Embryonic facial prominence (tissue), 1 donor: Measurements from ENCODE around the gene FKBP14.

Experiments used
- DNase-seq: peaks from one replicate; pipeline ENCODE4 v3.0.0-alpha.2; 2016; ENCODE audit errors: extremely low spot score

Gene FKBP14

DNA sequence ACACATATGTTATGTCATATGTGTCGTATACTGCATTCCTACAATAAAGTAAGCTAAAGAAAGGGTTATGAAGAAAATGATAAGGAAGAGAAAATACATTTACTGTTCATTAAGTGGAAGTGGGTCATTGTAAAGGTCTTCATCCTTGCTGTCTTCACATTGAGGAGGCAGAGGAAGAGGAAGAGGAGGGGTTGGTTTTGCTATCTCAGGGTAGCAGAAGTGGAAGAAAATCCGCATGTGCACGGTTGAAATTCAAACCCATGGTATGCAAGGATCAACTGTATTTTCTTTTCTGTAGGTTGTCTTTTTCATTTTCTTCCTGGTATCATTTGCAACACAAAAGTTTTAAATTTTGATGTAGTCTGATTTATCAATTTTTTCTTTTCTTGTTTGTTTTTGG is 8.0 kb upstream of the FKBP14 start:
- DNase-seq, result no peak

DNA sequence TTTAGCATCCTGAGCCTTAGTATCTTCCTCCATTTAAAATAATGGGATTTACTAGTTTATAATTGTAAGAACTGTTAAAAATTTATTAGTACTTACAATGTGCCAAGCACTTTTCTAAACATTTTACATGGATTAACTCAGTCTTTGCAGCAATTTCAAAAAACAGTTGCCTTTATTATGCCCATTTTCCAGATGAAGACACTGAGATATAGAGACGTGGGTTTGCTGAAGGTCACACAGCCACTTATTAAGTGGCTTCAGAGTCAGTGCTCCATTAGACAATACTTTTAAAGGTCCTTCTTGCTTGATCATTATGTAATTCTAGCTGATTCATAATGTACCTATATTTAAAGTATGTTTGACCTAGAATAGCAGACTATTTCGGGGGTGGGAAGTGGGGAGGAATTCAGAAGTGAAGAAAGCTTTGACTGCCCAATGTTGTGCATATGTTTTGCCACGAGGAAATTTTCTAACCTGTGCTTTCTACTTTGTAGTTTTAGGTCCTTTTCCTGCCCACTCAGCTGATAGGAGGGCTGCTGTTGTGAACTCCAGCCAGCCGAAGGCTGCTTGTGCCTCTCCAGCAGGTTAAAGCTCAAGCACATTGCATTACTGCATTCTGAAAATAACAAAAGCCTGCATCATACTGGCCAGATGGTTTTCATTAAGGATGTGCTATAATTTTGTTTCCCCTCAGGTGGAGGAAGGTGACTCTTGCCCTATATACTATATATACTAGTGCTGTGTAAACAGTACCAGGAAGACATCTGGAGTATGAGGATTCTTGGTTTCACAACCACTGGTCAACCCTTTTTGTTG is 6.0 kb upstream of the FKBP14 start:
- DNase-seq, result no peak

- DNase-seq, result no peak
Measured at GRCh38 chr7:30029696-30030095, 3.2 kb upstream of the FKBP14 start.

DNA sequence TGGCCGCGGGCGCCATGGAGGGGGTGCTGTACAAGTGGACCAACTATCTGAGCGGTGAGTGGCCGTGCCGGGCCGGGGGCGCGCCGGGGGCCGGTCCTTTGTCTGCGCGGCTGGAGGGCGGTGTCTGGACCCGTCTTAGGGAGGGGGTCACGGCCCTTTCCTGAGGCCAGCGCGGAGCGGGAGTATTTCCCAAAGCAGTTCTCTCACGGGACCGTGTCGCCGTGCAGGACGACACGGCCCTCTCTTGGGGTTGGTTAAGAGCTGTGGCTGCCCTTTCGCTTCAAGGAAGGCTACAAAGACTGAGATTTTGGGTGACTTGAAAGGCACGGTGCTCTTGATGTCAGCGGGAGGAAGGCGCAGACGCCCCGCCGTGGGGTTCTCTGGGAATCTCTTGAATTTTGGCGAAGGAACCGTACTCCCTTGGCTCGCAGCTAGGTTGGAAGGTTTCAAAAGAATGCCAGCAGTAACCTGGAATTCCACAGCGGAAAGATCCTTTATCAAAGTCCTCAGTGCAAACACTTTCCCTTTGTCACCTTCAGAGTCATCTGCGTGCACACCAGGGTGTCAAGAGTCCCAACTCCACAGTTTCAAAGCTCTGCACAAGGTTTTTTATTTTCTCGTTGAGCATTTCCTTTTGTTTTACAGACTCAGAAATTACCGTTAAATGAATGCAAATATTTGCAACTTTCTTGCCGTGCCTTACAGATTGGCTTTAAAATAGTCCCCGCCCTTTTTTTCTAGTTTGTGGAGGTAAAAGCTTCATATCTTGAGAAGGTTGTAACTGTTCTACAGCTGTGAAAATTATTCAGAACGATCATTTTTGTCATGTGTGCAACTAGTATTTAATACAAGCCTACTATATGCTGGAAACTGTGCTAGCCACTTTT is 2.5 kb upstream of the FKBP14 start:
- DNase-seq, result no peak

GRCh38 chr7:30028216-30028748 is 1.8 kb upstream of the FKBP14 start, which contains the start of gene PLEKHA8:
TSS of gene PLEKHA8 (plus strand) at chr7:30028412. CDS start at chr7:30028763, 351 bp downstream.
- DNase-seq, result peak; percentile 44

DNA sequence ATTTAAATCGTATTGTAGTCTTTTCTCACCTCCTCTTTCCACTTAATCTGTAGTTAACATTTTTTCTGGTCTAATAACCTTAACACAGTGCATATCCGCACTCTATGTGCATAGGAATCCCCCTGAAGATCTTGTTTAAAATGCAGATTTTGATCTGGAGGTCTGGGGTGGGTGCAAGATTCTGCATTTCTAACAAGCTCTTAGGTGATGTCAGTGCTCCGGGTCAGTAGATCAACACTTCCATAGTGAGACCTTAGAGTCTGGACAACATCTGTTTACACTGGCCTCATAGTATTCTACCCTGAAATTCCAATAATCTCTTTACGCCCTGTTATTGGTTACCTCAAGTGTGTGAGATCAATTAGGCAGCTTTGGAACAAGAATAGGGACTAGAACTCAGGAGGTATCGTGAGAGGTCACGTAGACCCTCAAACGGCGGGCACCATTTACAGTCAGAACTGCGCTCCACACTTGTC is 1.3 kb upstream of the FKBP14 start:
- DNase-seq, result no peak

DNA sequence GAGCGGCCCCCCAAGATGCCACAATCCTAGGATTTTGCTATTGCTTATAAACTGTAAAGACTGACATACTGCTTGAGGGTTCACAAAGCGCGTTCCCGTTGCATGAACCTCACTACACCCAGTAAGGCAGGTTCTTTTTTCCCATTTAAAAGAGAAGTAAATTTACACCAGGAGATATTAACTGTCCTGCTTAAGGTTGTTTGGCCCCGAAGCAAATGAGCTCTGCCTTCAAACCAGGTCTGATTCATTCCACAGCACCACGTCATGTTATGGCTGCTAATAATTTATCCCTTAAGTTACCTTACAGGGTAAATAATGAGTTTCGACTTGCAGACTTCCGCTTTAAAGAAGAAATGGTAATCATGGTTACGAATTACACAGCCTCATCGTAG is 559 bp upstream of the FKBP14 start:
- DNase-seq, result no peak

- DNase-seq, result no peak
Measured at GRCh38 chr7:30023524-30023923, 3.0 kb downstream of the FKBP14 start.

- DNase-seq, result no peak
Measured at GRCh38 chr7:30022991-30023390, 3.5 kb downstream of the FKBP14 start.

DNA sequence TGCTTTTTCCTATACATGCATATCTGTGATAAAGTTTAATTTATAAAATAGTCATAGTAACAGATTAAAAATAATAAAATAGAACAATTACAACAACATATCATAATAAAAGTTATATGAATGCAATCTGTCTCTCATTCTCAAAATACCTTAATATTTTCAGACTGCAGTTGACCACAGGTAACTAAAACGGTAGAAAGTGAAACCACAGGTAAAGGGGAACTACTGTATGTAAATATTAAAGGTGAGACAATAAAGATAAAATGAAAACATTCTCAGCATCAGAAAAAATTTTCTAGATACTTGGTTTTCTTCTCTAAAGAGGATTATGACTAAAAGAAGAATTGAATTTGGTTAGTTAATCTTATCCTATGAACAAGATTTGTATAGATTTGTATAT is 6.0 kb downstream of the FKBP14 start:
- DNase-seq, result no peak

GRCh38 chr7:30019960-30020359 is 6.5 kb downstream of the FKBP14 start:
- no peak for DNase-seq

- DNase-seq, result no peak
Measured at GRCh38 chr7:30019387-30019786, 7.1 kb downstream of the FKBP14 start.

GRCh38 chr7:30018451-30018850 is 8.1 kb downstream of the FKBP14 start:
- DNase-seq, result no peak

DNA sequence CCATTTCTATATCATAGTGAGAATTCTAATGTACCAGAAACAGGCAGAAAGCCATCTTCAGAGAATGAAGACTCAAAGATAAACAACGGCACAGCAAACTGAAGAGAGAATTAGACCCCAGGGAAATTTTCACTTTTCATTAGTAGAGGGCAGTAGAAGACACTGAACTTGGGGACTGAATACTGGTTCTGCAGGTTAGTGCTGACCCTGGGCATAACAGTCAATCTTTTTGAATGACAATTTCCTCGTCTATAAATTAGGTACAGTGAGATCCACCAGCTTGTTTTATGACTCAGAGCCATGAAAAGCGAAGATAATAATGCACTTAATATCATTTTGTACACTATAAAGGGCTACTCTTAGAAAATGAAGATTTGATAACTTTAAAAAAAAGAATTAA is 13.7 kb downstream of the FKBP14 start:
- no peak for DNase-seq

DNA sequence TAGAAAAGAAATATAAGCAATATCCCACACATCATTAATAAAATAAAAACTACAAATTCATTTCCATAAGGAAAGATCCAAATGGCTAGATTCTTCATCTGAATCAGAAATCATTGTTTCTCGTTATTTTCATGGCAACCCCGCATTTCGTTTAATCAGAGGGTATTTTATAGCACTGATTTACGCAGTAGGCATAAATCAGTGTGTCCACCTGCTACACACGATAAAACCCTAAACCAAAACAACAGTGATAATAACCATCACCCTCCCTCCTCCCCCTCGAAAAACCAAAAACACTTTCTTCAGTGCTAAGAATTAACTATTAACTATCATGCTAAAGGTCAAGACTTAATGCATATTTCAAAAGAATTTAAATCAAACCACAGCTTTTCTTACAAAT is 16.5 kb downstream of the FKBP14 start:
- no peak for DNase-seq

DNA sequence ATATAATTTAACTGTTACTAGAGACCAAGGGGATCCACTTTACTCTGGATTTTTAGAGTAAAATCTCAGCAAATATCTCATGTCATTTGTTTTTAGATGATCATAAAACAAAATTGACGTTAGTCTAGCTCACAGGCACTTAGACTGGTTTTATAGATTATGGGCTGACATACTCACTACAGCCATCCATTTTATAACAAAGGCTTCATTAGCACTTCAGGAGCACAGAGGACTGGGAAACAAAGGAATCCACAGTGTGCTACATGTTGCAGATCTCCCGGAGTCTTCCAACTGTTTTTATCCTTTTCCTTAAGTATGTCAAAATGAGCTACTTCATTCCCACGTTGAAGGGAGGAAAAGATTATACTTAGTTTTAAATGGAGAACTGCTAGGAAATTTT is 21.0 kb downstream of the FKBP14 start:
- DNase-seq, result no peak

GRCh38 chr7:30003098-30003497 is 23.4 kb downstream of the FKBP14 start:
- DNase-seq, result no peak

GRCh38 chr7:30001998-30002397 is 24.5 kb downstream of the FKBP14 start:
- DNase-seq, result no peak

GRCh38 chr7:29998489-29998888 is 28.0 kb downstream of the FKBP14 start:
- DNase-seq, result no peak

DNA sequence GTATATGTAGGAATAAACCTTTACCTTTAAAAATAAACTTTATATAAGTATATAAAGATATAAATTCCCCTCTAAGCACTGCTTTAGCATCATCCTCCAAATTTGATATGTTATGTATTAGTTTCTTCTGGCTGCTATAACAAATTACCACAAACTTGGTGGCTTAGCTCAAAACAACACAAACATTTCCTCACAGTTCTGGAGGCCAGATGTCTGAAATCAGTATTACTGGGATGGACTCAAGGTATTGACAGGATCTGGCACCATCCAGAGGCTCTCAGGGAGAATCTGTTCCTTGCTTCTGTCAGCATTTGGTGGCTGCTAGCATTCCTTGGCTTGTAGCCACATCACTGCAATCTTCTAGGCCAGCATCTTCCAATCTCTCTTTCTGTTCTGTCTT is 30.2 kb downstream of the FKBP14 start:
- DNase-seq, result no peak

DNA sequence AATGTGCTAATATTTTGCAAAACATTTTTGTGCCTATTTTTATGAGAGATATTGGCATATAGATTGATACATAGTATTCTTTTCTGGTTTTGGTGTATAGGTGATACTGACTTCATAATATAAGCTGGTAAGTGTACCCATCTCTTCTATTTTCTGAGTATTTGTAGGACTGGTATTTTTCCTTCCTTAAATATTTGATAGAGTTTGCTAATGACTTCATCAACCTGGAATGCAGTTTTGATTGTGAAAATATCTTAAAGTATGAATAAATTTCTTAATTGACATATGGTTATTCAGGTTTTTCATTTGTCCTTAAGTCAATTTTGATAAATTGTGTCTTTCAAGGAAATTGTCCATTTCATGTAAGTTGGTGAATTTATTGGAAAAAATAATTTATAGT is 30.9 kb downstream of the FKBP14 start:
- DNase-seq, result no peak

DNA sequence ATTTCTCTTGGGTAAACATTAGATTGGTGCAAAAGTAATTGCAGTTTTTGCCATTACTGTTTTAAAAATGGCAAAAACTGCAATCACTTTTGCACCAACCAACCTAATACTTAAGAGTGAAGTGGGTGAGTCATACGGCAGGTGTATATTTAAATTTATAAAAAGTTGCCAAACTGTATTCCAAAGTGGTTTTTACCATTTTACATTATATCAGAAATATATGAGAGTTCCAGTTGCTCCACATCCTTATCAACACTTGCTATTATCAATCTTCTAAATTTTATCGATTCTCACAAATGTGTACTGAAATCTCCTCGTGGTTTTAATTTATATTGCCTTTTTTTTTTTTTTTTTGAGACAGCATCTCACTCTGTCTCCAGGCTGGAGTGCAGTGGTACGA is 33.4 kb downstream of the FKBP14 start:
- no peak for DNase-seq

GRCh38 chr7:29991937-29992336 is 34.6 kb downstream of the FKBP14 start:
- DNase-seq, result no peak
